Nephron (organoid): ENCODE results near the gene PDP2.

Experiments
- H3K27ac Mint-ChIP-seq, 3 experiments: 2 replicates each; pipeline ENCODE4 v1.8.0; 2020; ENCODE audit warnings: mixed read lengths in 3 of 3, mild to moderate bottlenecking in 2 of 3, moderate library complexity in 1 of 3
- H3K27me3 Mint-ChIP-seq: 2 replicates; pipeline ENCODE4 v1.8.0; 2021; ENCODE audit warnings: low read depth, mild to moderate bottlenecking, moderate library complexity, mixed read lengths
- H3K36me3 Mint-ChIP-seq: 2 replicates; pipeline ENCODE4 v1.8.0; 2020; ENCODE audit warnings: low read depth, mixed read lengths
- H3K4me1 Mint-ChIP-seq: 2 replicates; pipeline ENCODE4 v1.8.0; 2020; ENCODE audit warnings: mixed read lengths
- H3K4me3 Mint-ChIP-seq, 3 experiments: 2 replicates each; pipeline ENCODE4 v1.8.0; 2020; ENCODE audit warnings: mild to moderate bottlenecking in 3 of 3, mixed read lengths in 3 of 3, moderate library complexity in 2 of 3
- H3K9me3 Mint-ChIP-seq: 2 replicates; pipeline ENCODE4 v1.8.0; 2020; ENCODE audit warnings: mixed read lengths
- CTCF ChIP-seq, 3 experiments: fragments of 200-600 bp; sonication (generic); IDR thresholded peaks; one replicate each; pipeline ENCODE4 v1.5.0; 2021; ENCODE audit warnings: antibody characterized with exemption in 3 of 3; ENCODE audit not compliant: unreplicated experiment in 3 of 3

The PDP2 gene

DNA sequence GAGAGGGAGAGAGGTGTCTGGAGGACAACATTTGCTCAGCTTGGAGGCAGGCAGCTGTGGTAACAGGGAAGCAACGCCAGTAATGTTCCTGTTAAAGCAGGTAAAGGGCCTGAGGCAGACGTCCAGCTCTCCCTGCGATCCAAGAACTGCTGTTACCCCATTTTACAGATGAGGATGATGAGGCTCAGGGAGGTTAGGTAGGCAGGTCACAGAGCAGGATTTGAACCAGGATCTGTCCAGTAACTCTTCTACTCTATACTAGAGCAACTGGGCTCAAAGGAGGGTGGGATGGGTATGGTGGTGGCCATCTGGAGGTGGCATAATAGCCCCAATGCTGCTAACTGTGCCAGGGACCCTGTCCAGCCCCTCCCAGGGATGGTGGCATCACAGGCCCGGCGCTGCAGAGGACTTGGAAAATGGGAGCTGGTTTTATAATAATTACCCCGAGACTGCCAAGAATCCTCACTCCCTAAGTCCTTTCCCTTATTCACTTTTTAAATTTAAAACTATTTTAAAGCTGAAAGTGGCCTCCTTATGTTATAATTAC lies 24.1 kb upstream of the PDP2 start:
- H3K27me3 Mint-ChIP-seq, result peaks cover 11% of the 10 kb centered on the region
- no peaks in the 10 kb centered on the region for H3K36me3 Mint-ChIP-seq
- TF ChIP-seq CTCF (IDR thresholded peaks at IDR 0.05; ENCODE audit: unreplicated experiment in 3 of 3), result no peak
- H3K4me3 Mint-ChIP-seq, result no peak overlapping the region
- H3K9me3 Mint-ChIP-seq, result no peaks in the 10 kb centered on the region
- H3K4me1 Mint-ChIP-seq, result no peaks in the 10 kb centered on the region
- H3K27ac Mint-ChIP-seq, result no peak overlapping the region

DNA sequence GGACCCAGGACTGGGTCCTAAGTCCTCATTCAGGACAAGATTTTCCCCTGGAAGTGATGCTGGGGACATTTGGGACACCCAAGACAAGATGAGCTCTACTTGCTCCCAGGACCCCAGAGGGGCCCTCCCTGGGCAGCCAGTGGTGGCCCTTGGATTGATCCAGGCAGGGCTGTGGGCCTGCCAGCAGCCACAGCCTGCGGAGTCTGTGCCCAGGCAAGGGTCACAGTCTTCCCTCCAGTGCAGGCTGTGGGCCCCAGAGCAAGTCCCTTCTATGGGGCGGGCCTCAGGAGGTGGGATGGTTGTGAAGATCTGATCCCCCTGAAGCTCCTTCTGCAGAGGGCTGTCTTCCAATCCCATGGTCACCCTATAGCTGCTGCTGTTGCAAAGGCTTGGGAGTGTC lies 23.5 kb upstream of the PDP2 start:
- peaks cover 11% of the 10 kb centered on the region for H3K27me3 Mint-ChIP-seq

DNA sequence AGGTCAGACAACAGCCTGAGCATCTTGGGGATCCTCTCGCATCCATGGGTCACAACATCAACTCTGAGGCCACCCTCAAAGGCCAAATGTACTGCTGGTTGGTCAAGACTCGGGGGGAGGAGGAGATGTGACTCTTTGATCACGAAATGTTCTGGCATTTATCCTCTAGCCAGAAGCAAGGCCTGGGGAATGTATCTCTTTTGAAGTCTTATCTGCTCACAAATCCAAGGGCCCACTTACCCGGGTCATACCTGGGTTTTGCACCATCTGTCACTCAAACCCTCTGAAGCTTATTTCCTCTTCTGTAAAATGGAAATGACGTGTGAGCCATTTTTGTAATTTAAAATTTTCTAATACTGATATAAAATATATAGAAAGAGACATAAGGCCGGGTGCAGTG lies 22.9 kb upstream of the PDP2 start:
- no peak for TF ChIP-seq CTCF (IDR thresholded peaks at IDR 0.05; ENCODE audit: unreplicated experiment in 3 of 3)
- no peak overlapping the region for H3K27ac Mint-ChIP-seq
- peaks cover 11% of the 10 kb centered on the region for H3K27me3 Mint-ChIP-seq
- no peaks in the 10 kb centered on the region for H3K4me1 Mint-ChIP-seq
- no peaks in the 10 kb centered on the region for H3K9me3 Mint-ChIP-seq
- no peaks in the 10 kb centered on the region for H3K36me3 Mint-ChIP-seq
- H3K4me3 Mint-ChIP-seq, result no peak overlapping the region

More for the DNA sequence above, 23.5 kb upstream of the PDP2 start:
- H3K4me1 Mint-ChIP-seq, result no peaks in the 10 kb centered on the region
- no peak overlapping the region for H3K4me3 Mint-ChIP-seq
- no peak overlapping the region for H3K27ac Mint-ChIP-seq
- TF ChIP-seq CTCF (IDR thresholded peaks at IDR 0.05; ENCODE audit: unreplicated experiment in 3 of 3), result no peak
- no peaks in the 10 kb centered on the region for H3K36me3 Mint-ChIP-seq
- no peaks in the 10 kb centered on the region for H3K9me3 Mint-ChIP-seq

- H3K4me1 Mint-ChIP-seq, result no peaks in the 10 kb centered on the region
- peaks cover 10% of the 10 kb centered on the region for H3K27me3 Mint-ChIP-seq
- H3K36me3 Mint-ChIP-seq, result no peaks in the 10 kb centered on the region
- no peak overlapping the region for H3K27ac Mint-ChIP-seq
- TF ChIP-seq CTCF (IDR thresholded peaks at IDR 0.05; ENCODE audit: unreplicated experiment in 3 of 3), result no peak
- no peaks in the 10 kb centered on the region for H3K9me3 Mint-ChIP-seq
- H3K4me3 Mint-ChIP-seq, result no peak overlapping the region
Measured at GRCh38 chr16:66858740-66859396, 21.4 kb upstream of the PDP2 start.

GRCh38 chr16:66859397-66860068 lies 20.8 kb upstream of the PDP2 start:
- Mint-ChIP-seq H3K27ac (no peak overlapping the region), H3K4me3 (no peak overlapping the region), H3K4me1 (no peaks in the 10 kb centered on the region), H3K36me3 (no peaks in the 10 kb centered on the region), H3K27me3 (peaks cover 7% of the 10 kb centered on the region), H3K9me3 (no peaks in the 10 kb centered on the region)
- TF ChIP-seq CTCF (IDR thresholded peaks at IDR 0.05; ENCODE audit: unreplicated experiment in 3 of 3), result no peak
